Measurements from ENCODE around the gene RTKN. TPM values are rescaled to one million over a fixed set of nuclear protein-coding genes. Genes with fewer than 3 reads are reported as not detected.

Gene RTKN
- total and polyA plus RNA-seq, 9 of the 15 experiments (the other 6 are each of a cell fraction or from before 2014, with no cell fraction given) = 0.14 to 6.9 (median 3.6) TPM

DNA sequence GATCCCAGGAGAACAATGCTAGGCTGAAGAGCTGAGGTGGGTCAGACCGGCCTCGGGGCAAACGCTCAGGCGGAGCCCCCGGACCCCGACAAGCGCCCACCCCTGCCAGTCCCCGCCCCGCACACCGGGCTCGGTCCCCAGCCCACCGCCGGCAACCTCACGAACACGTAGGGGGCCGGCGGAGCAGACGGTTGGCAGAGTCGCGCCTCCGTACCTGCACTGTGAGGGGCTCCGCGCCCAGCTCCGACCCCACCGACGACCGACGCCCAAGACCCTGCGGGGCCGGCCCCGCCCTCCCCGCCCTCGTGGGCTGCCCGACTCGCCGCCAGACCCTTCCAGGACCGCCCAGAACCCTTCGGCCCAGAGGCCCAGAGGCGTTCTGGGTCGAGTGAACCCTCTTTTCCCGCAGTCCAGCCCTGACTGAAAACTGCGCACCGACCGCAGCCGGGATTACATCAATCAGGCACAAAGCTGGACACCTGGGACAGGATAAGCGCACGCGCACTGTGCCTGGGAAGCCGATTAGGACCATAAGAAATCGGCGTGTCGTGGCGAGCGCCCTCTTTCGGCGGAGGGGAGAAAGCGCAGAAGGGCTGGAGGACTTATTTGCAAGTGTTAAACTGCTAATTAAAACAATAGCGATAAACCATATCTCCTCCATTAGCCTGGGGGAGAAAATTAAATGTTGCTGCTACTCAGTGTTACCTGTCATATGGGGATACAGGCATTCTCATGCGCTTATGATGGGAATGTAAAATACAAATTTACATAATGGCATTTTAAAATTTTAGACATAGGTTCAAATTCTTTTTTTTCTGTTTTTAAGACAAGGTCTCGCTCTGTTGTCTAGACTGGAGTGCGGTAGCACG lies 49.9 kb downstream of the RTKN start (continued):
- TF ChIP-seq, protein P1, sequence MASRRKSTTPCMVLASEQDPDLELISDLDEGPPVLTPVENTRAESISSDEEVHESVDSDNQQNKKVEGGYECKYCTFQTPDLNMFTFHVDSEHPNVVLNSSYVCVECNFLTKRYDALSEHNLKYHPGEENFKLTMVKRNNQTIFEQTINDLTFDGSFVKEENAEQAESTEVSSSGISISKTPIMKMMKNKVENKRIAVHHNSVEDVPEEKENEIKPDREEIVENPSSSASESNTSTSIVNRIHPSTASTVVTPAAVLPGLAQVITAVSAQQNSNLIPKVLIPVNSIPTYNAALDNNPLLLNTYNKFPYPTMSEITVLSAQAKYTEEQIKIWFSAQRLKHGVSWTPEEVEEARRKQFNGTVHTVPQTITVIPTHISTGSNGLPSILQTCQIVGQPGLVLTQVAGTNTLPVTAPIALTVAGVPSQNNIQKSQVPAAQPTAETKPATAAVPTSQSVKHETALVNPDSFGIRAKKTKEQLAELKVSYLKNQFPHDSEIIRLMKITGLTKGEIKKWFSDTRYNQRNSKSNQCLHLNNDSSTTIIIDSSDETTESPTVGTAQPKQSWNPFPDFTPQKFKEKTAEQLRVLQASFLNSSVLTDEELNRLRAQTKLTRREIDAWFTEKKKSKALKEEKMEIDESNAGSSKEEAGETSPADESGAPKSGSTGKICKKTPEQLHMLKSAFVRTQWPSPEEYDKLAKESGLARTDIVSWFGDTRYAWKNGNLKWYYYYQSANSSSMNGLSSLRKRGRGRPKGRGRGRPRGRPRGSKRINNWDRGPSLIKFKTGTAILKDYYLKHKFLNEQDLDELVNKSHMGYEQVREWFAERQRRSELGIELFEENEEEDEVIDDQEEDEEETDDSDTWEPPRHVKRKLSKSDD (conservative IDR thresholded peaks at IDR 0.05; ENCODE audit: low read length) = no peak
- TF ChIP-seq, protein P2, sequence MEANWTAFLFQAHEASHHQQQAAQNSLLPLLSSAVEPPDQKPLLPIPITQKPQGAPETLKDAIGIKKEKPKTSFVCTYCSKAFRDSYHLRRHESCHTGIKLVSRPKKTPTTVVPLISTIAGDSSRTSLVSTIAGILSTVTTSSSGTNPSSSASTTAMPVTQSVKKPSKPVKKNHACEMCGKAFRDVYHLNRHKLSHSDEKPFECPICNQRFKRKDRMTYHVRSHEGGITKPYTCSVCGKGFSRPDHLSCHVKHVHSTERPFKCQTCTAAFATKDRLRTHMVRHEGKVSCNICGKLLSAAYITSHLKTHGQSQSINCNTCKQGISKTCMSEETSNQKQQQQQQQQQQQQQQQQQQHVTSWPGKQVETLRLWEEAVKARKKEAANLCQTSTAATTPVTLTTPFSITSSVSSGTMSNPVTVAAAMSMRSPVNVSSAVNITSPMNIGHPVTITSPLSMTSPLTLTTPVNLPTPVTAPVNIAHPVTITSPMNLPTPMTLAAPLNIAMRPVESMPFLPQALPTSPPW (CRISPR knock-in tag; IDR thresholded peaks at IDR 0.05) = peak; percentile 96
- peak; percentile 64; the same call in 1 of the 2 replicates for TF ChIP-seq CREM (IDR thresholded peaks at IDR 0.05; ENCODE audit: low read depth)
- TF ChIP-seq, protein P3, sequence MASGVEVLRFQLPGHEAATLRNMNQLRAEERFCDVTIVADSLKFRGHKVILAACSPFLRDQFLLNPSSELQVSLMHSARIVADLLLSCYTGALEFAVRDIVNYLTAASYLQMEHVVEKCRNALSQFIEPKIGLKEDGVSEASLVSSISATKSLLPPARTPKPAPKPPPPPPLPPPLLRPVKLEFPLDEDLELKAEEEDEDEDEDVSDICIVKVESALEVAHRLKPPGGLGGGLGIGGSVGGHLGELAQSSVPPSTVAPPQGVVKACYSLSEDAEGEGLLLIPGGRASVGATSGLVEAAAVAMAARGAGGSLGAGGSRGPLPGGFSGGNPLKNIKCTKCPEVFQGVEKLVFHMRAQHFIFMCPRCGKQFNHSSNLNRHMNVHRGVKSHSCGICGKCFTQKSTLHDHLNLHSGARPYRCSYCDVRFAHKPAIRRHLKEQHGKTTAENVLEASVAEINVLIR (CRISPR knock-in tag; IDR thresholded peaks at IDR 0.05) = no peak
- no peak for TF ChIP-seq RBBP5 (IDR thresholded peaks at IDR 0.05; ENCODE audit: borderline replicate concordance, insufficient read depth, low read length, poor library complexity, severe bottlenecking)
- 0 out of 2 replicates have a peak, but pooled peaks have one; percentile 9 for TF ChIP-seq BHLHE40 (IDR thresholded peaks at IDR 0.05; ENCODE audit: low read length)
- TF ChIP-seq NUFIP1 (IDR thresholded peaks at IDR 0.05; ENCODE audit: partially characterized antibody) = no peak
- TF ChIP-seq BCOR (IDR thresholded peaks at IDR 0.05) = no peak
- no peak for TF ChIP-seq ZNF830 (CRISPR knock-in tag; IDR thresholded peaks at IDR 0.05)
- no peak for TF ChIP-seq NFIX (CRISPR knock-in tag; IDR thresholded peaks at IDR 0.05; ENCODE audit: low read depth)
- TF ChIP-seq, protein P4, sequence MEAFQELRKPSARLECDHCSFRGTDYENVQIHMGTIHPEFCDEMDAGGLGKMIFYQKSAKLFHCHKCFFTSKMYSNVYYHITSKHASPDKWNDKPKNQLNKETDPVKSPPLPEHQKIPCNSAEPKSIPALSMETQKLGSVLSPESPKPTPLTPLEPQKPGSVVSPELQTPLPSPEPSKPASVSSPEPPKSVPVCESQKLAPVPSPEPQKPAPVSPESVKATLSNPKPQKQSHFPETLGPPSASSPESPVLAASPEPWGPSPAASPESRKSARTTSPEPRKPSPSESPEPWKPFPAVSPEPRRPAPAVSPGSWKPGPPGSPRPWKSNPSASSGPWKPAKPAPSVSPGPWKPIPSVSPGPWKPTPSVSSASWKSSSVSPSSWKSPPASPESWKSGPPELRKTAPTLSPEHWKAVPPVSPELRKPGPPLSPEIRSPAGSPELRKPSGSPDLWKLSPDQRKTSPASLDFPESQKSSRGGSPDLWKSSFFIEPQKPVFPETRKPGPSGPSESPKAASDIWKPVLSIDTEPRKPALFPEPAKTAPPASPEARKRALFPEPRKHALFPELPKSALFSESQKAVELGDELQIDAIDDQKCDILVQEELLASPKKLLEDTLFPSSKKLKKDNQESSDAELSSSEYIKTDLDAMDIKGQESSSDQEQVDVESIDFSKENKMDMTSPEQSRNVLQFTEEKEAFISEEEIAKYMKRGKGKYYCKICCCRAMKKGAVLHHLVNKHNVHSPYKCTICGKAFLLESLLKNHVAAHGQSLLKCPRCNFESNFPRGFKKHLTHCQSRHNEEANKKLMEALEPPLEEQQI (IDR thresholded peaks at IDR 0.05) = no peak
- peak; percentile 38; the same call in 1 of the 2 replicates for TF ChIP-seq HCFC1 (IDR thresholded peaks at IDR 0.05; ENCODE audit: low read depth, low read length)
- TF ChIP-seq PHF8 (IDR thresholded peaks at IDR 0.05; ENCODE audit: borderline replicate concordance, low read length) = peak; percentile 67; the same call in 1 of the 2 replicates
- TF ChIP-seq HEY1 (CRISPR knock-in tag; IDR thresholded peaks at IDR 0.05; ENCODE audit: borderline replicate concordance) = no peak
- TF ChIP-seq HOXB6 (CRISPR knock-in tag; IDR thresholded peaks at IDR 0.05; ENCODE audit: borderline replicate concordance) = no peak
- TF ChIP-seq RBM15 (IDR thresholded peaks at IDR 0.05; ENCODE audit: insufficient read depth, low read length) = no peak
- TF ChIP-seq FOXK2 (conservative IDR thresholded peaks at IDR 0.05 in 1 of 2, IDR thresholded peaks at IDR 0.05 in 1 of 2; ENCODE audit: low read depth in 2 of 2) = no peak
- TF ChIP-seq ZNF408 (CRISPR knock-in tag; IDR thresholded peaks at IDR 0.05; ENCODE audit: low read depth) = no peak
- TF ChIP-seq SUPT5H (IDR thresholded peaks at IDR 0.05) = peak; percentile 50

Measured in K562 (cell line).